AG10803 (cell line): Measurements from ENCODE around the gene SLC23A2.

Source experiments
- DNase-seq: peaks from one replicate; pipeline ENCODE4 v3.0.0; 2010; ENCODE audit warnings: low read depth
- H3K4me3 ChIP-seq: 2 replicates; pipeline ENCODE4 v1.5.1; 2011; ENCODE audit warnings: mild to moderate bottlenecking, low read length, control low read depth
- CTCF ChIP-seq: conservative IDR thresholded peaks from 2 replicates; pipeline ENCODE4 v1.5.1; 2011; ENCODE audit warnings: mild to moderate bottlenecking, low read length, control low read depth, inconsistent platforms

SLC23A2 gene

GRCh38 chr20:4893709-4894108 lies 107.6 kb downstream of the SLC23A2 start:
- no peak for TF ChIP-seq CTCF
- no peak for DNase-seq

GRCh38 chr20:4891997-4892396 lies 109.3 kb downstream of the SLC23A2 start:
- H3K4me3 ChIP-seq = no peak overlapping the region
- TF ChIP-seq CTCF = no peak
- DNase-seq = no peak

More at GRCh38 chr20:4893709-4894108, 107.6 kb downstream of the SLC23A2 start:
- no peak overlapping the region for H3K4me3 ChIP-seq

- TF ChIP-seq CTCF = no peak
- H3K4me3 ChIP-seq = no peak overlapping the region
- DNase-seq = no peak
Measured at GRCh38 chr20:4891190-4891763, 110.0 kb downstream of the SLC23A2 start.

GRCh38 chr20:4889446-4889845 lies 111.9 kb downstream of the SLC23A2 start:
- no peak for TF ChIP-seq CTCF
- no peak for DNase-seq
- H3K4me3 ChIP-seq = no peak overlapping the region

- no peak for DNase-seq
- no peak overlapping the region for H3K4me3 ChIP-seq
- TF ChIP-seq CTCF = no peak
Measured at GRCh38 chr20:4887586-4887985, 113.7 kb downstream of the SLC23A2 start.

- DNase-seq = no peak
- H3K4me3 ChIP-seq = no peak overlapping the region
- TF ChIP-seq CTCF = no peak
Measured at GRCh38 chr20:4886771-4887527, 114.4 kb downstream of the SLC23A2 start.

- DNase-seq = no peak
- no peak overlapping the region for H3K4me3 ChIP-seq
- no peak for TF ChIP-seq CTCF
Measured at GRCh38 chr20:4885877-4886276, 115.4 kb downstream of the SLC23A2 start.
